Right lobe of liver (tissue), 6 donors: ENCODE measurements around the gene CCDC158. TPM values are rescaled to one million over a fixed set of nuclear protein-coding genes. Genes with fewer than 3 reads are reported as not detected.

Source experiments
- ATAC-seq, 4 donors: fragments of 200-7000 bp; cut with Tn5 transposase; one replicate each; pipeline ENCODE4 v1.9.1; 2020; ENCODE audit warnings: mild to moderate bottlenecking in 4 of 4, moderate library complexity in 4 of 4
- DNase-seq, 3 donors: peaks; one replicate each; pipeline ENCODE4 v3.0.0-alpha.2; 2020
- H3K27ac ChIP-seq, 3 donors: fragments of 200-600 bp; one replicate each; pipeline ENCODE4 v1.8.0; 2022
- H3K27me3 ChIP-seq, 2 donors: fragments of 200-600 bp; one replicate each; pipeline ENCODE4 v1.8.0; 2022
- H3K36me3 ChIP-seq, 4 donors: fragments of 200-600 bp; sonication (generic) in 1 of 4; one replicate each; pipeline versions ENCODE4 v1.5.1 to v1.8.0; 2017 to 2022; ENCODE audit warnings: control low read depth in 1 of 4
- H3K4me1 ChIP-seq, 4 donors: fragments of 200-600 bp; sonication (generic) in 1 of 4; one replicate each; pipeline versions ENCODE4 v1.5.1 to v1.8.0; 2017 to 2022; ENCODE audit warnings: control low read depth in 1 of 4
- H3K4me3 ChIP-seq, 3 donors: fragments of 200-600 bp; one replicate each; pipeline ENCODE4 v1.8.0; 2022
- H3K9me3 ChIP-seq, 4 donors: fragments of 200-600 bp; sonication (generic) in 1 of 4; one replicate each; pipeline versions ENCODE4 v1.5.1 to v1.8.0; 2017 to 2022; ENCODE audit warnings: control low read depth in 1 of 4
- POLR2A ChIP-seq: fragments of 450-650 bp; IDR thresholded peaks from one replicate; pipeline ENCODE4 v1.6.1; 2017; ENCODE audit warnings: antibody characterized with exemption, mild to moderate bottlenecking
- WGBS: methylation state at CpG from one replicate; pipeline ENCODE4 v1.1.6; 2018; ENCODE audit warnings: low coverage, low lambda C conversion rate; ENCODE audit not compliant: insufficient coverage; ENCODE audit errors: missing lambda C conversion rate; 5-methylcytosine and 5-hydroxymethylcytosine counted together
- intact Hi-C, 2 donors: fragments of 100-400 bp; cut with DNase I; formaldehyde crosslinking; loops; one replicate each; pipeline versions ENCODE4 v1.11.2 to v1.14.1; 2022
- total RNA-seq, 6 experiments: library from RNA; depleted of rRNA in 2 of 6; stranded (reverse); fragments of >200 nt in 2 of 6; fragmentation: NEBNext Ultra II Directional in 3 of 6; extraction: Animal tissue kit (Norgen Biotek cat#: 25700) in 3 of 6; gene quantifications; one replicate each; pipeline versions ENCODE4 v1.1.0 to v1.2.4, GENCODE V29; 2016 to 2023
- TF ChIP-seq, protein P1 (sequence below), 4 donors: fragments of 200-600 bp in 3 of 4; fragments of 450-650 bp in 1 of 4; IDR thresholded peaks; one replicate each; pipeline versions ENCODE4 v1.5.1 to v1.8.0; 2016 to 2022; ENCODE audit warnings: antibody characterized with exemption in 4 of 4, mild to moderate bottlenecking in 2 of 4
- donor health status: DM: no; HTN: yes; CAD: no.
- donor health status: DM: no; HTN: no; CAD: no.
- donor health status: DM: no; HTN: no; CAD: no.
- donor health status: DM: no; HTN: yes; CAD: no.
- donor health status: DM: no; HTN: yes; CAD: no.

Gene CCDC158
- total RNA-seq, 6 experiments from 2014 or later, result 0.51 to 2.9 (median 1.3) TPM

DNA sequence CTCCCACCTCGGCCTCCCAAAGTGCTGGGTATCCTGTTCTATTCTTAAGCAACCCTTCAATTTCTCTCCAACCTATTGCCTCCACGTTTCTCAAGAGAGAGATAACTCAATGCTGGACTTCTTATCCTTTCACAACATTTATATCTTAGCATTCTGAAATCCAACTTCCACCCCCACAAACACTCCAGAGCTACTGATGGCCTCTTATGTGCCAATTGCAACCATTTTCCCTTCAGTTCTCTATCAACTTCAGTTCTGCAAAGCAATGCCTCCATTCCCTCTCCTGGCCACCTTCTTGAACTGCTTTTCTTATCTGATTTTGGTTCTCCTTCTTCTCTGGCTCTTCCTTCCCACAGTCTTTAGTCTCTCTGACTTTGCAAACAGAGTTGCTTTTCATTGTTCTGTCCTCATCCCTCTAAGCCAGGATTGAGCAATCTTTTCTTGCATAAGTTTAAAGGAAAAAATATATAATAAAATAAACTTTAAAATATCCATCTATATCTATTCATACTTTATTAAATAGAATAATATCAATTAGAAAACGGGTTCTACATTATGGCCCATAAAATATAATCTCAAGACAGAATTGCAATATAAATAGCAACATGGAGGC, 118.0 kb downstream of the CCDC158 start:
- peak overlapping the region in 1 of 3 donors; percentile 46 for H3K27ac ChIP-seq
- H3K4me1 ChIP-seq, result peaks cover 0 to 21% (median 4%) of the 10 kb centered on the region in 4 donors
- no peak for ATAC-seq
- no peak overlapping the region for H3K4me3 ChIP-seq
- WGBS, result 62% methylated on average over 3 of the region's 3 CpGs
- intact Hi-C loops, result loop anchor here in 1 of 2 donors (10.0 kb wide), 1 partner anchor 88 kb away; the partner anchor contains the start of gene SCARB2
- no peaks in the 10 kb centered on the region for H3K9me3 ChIP-seq
- no peaks in the 10 kb centered on the region for H3K27me3 ChIP-seq
- TF ChIP-seq, protein P1, sequence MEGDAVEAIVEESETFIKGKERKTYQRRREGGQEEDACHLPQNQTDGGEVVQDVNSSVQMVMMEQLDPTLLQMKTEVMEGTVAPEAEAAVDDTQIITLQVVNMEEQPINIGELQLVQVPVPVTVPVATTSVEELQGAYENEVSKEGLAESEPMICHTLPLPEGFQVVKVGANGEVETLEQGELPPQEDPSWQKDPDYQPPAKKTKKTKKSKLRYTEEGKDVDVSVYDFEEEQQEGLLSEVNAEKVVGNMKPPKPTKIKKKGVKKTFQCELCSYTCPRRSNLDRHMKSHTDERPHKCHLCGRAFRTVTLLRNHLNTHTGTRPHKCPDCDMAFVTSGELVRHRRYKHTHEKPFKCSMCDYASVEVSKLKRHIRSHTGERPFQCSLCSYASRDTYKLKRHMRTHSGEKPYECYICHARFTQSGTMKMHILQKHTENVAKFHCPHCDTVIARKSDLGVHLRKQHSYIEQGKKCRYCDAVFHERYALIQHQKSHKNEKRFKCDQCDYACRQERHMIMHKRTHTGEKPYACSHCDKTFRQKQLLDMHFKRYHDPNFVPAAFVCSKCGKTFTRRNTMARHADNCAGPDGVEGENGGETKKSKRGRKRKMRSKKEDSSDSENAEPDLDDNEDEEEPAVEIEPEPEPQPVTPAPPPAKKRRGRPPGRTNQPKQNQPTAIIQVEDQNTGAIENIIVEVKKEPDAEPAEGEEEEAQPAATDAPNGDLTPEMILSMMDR (IDR thresholded peaks at IDR 0.05), result no peak
- TF ChIP-seq POLR2A, result no peak
- no peaks in the 10 kb centered on the region for H3K36me3 ChIP-seq
- no peak for DNase-seq

DNA sequence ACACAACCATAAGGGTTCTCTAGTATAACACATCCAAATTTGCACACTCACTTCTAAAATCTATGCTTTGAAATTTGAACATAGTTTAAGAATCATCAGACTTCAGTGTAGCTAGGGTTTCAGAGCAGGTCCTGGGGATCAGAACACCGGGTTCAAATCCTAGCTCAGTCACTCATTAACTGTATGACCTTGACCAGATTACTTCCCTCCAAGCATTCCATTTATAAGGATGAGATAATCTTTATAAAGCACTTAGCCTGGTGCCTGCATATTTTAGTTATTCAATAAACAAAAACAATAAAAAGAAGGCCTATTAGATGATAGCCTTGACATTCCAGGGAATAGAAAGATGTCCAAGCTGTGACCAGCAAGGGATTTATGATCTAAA, 119.2 kb downstream of the CCDC158 start:
- no peaks in the 10 kb centered on the region for H3K9me3 ChIP-seq
- DNase-seq, result no peak
- WGBS, result 28% methylated on average over 1 of the region's 1 CpG
- intact Hi-C loops, result loop anchor here in 1 of 2 donors (10.0 kb wide), 1 partner anchor 87 kb away; the partner anchor contains the start of gene SCARB2
- no peaks in the 10 kb centered on the region for H3K27me3 ChIP-seq
- H3K4me3 ChIP-seq, result no peak overlapping the region
- peak in 1 of 4 donors; percentile 8 for ATAC-seq
- peaks cover 0 to 21% (median 4%) of the 10 kb centered on the region in 4 donors for H3K4me1 ChIP-seq
- H3K36me3 ChIP-seq, result no peaks in the 10 kb centered on the region
- peak overlapping the region; percentile 78 to 84 (median 78) for H3K27ac ChIP-seq
- no peak for TF ChIP-seq POLR2A
- TF ChIP-seq, protein P1 (IDR thresholded peaks at IDR 0.05), result no peak

DNA sequence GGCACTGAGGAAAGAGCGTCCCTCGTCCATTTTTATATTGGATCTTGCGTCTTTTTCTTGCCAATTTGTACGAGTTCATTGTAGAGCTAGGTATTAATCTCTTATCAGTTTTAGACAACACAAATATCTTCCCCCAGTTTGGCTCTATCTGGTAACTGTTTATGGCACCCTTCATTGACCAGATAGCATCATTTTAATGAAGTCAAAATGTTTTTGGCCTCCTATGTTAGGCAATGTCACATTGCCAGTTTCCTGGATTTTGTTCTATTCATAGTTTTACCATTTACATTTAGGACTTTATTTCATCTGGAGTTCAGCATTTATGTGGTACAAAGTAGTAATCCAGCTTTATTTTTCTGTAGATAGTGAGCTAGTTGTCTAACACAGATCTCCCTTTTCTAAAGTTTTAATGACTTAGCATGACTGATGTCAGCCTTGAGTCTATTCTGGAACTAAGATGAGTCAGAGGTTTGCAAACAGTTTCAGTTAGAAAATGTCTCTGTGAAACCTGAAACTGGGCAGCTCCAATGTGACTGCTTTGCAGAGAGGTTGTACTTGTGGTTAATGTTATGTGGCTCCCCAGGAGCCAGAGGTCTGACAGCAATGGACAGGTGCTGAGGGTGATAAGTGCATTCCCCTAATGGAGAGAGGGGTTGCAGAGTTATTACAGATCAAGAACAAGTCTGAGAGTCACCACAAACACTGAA, 119.7 kb downstream of the CCDC158 start:
- Histone ChIP-seq H3K4me3 (no peak overlapping the region), H3K27me3 (no peaks in the 10 kb centered on the region), H3K27ac (peak overlapping the region; percentile 78 to 84 (median 78)), H3K36me3 (no peaks in the 10 kb centered on the region), H3K4me1 (peaks cover 0 to 21% (median 4%) of the 10 kb centered on the region in 4 donors), H3K9me3 (no peaks in the 10 kb centered on the region)
- WGBS, result 83% methylated on average over 4 of the region's 4 CpGs
- no peak for DNase-seq
- ATAC-seq, result peak; percentile 32 to 72 (median 49)
- intact Hi-C loops, result loop anchor here in 1 of 2 donors (10.0 kb wide), 1 partner anchor 86 kb away; the partner anchor contains the start of gene SCARB2
- TF ChIP-seq, protein P1 (IDR thresholded peaks at IDR 0.05), result no peak
- TF ChIP-seq POLR2A, result peak; percentile 70

DNA sequence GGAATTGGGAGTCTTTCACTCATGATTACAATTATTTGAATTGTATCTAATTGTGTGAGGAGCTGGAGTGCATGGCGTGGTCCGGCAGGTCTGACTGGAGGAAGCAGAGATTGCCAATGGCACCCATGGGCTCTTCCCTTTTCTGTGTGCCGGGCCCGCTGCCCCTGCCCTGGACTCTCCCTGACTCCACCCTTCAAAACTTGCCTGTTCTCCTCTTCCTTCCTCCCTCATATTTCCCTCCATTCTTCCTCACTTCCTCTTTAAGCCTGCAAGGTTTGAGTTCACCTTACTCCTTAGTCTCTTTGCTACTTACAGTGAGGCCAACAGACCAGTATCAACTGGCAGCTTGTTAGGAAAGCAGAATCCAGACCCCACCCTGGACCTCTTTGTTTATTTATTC, 120.9 kb downstream of the CCDC158 start:
- TF ChIP-seq POLR2A, result no peak
- TF ChIP-seq, protein P1 (IDR thresholded peaks at IDR 0.05), result no peak
- ATAC-seq, result peak in 1 of 4 donors; percentile 16
- H3K4me1 ChIP-seq, result peaks cover 0 to 21% (median 4%) of the 10 kb centered on the region in 4 donors
- intact Hi-C loops, result loop anchor here in 1 of 2 donors (10.0 kb wide), 1 partner anchor 85 kb away; the partner anchor contains the start of gene SCARB2
- H3K9me3 ChIP-seq, result no peaks in the 10 kb centered on the region
- DNase-seq, result no peak
- no peaks in the 10 kb centered on the region for H3K27me3 ChIP-seq
- H3K4me3 ChIP-seq, result no peak overlapping the region
- no CpG with 5 or more reads among the region's 4 CpGs for WGBS
- H3K36me3 ChIP-seq, result no peaks in the 10 kb centered on the region
- H3K27ac ChIP-seq, result no peak overlapping the region
